ENCODE data around the gene COL5A2.

DNA sequence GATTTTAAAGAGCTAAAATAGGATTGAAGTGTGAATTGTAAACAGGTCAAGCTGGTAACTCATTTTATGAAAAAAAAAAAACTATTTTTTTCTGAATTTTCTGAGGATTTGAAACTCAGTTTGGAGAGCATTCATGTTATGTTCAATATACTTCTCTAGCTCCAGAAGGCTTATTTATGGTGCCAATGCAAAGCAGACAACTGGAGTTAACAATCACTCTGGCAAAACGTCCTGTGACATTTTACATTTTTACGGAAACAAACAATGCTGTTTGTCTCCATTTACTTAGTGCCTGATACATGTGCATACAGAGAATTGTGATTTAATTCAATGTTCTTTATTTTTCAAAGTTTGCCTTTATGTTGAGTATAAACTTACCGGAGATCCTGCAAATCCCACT lies 96.0 kb downstream of the COL5A2 start:
- no peak for TF ChIP-seq CTCF (IDR thresholded peaks at IDR 0.05)
- no peak for TF ChIP-seq POLR2AphosphoS5 (IDR thresholded peaks at IDR 0.05)
- TF ChIP-seq POLR2A (IDR thresholded peaks at IDR 0.05): no peak
